ENCODE data around the gene ALG1L2. TPM values are rescaled to one million over a fixed set of nuclear protein-coding genes. Genes with fewer than 3 reads are reported as not detected.
"Not testable (repeated sequence)": the region's sequence is repeated elsewhere in the genome, so short reads cannot be mapped to it uniquely, and the experiment has no call there.

The ALG1L2 gene
- polyA plus RNA-seq, 3 donors: not detected

DNA sequence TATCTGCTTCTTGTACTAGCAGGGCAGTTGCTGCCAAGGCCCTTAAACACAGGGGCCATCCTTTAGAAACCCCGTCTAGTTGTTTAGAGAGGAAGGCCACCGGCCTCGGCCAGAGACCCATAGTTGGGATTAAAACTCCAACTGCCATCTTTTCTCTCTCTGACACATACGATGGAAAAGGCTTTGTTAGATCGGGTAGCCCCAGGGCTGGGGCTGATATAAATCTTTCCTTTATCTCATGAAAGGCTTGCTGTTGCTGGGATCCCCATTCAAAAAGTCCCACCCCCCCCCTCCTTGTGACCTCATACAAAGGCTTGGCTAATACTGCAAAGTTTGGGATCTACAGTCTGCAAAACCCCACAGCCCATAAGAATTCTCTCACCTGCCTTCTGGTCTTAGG is 63.8 kb downstream of the ALG1L2 start:
- H3K36me3 ChIP-seq (replicated peaks in 1 of 2; ENCODE audit: control insufficient read depth in 1 of 2, insufficient read depth in 2 of 2, low read length in 2 of 2); H3K9me3 Mint-ChIP-seq; H3K4me3 ChIP-seq (replicated peaks in 1 of 3; ENCODE audit: low read depth in 2 of 3, low read length in 3 of 3); H3K4me1 ChIP-seq (ENCODE audit: control insufficient read depth in 1 of 2, insufficient read depth in 2 of 2, low read length in 2 of 2); H3K9ac ChIP-seq (ENCODE audit: insufficient read depth, low read length, poor library complexity, severe bottlenecking); H3K79me2 ChIP-seq (ENCODE audit: insufficient read depth, low read length); H4K20me1 ChIP-seq (ENCODE audit: insufficient read depth, low read length); H3K27ac ChIP-seq (ENCODE audit: low read depth in 1 of 2, low read length in 2 of 2); intact Hi-C loops (cut with micrococcal nuclease); H3K4me1 Mint-ChIP-seq; H3K27me3 Mint-ChIP-seq (ENCODE audit: low read depth in 3 of 3); H3K9me3 ChIP-seq (replicated peaks in 1 of 2; ENCODE audit: control insufficient read depth in 1 of 2, insufficient read depth in 1 of 2, low read length in 2 of 2); H3K4me2 ChIP-seq (replicated peaks; ENCODE audit: extremely low read depth, low read length, poor library complexity, severe bottlenecking); H3K27me3 ChIP-seq (ENCODE audit: control insufficient read depth in 2 of 2, insufficient read depth in 2 of 2, low read length in 2 of 2); H3K4me3 Mint-ChIP-seq; DNase-seq; H3K36me3 Mint-ChIP-seq; H2AFZ ChIP-seq (ENCODE audit: insufficient read depth, low read depth, low read length, poor library complexity, severe bottlenecking); H3K27ac Mint-ChIP-seq: not testable (repeated sequence)
- whole genome bisulfite sequencing (ENCODE audit: insufficient coverage): no CpG with 5 or more reads among the region's 5 CpGs

DNA sequence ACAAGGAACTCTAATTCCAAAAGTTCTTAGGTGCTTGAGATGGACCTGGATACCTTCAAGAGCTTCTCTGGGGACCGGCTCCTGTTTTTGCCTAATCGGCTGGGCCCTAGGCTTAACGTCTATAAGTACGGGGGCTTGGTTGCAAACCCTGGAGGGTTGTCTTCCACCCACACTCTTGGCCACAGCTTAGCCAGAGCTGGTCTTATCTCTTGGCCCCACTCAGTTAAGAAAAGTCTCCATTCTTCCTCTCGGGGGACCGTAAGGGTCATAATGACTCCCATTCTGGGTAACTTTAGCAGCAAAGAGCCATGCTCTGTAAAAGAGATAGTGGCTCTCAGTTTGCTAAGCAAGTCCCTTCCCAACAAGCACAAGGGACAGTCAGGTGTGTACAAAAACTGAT is 64.8 kb downstream of the ALG1L2 start:
- H4K20me1 ChIP-seq (ENCODE audit: insufficient read depth, low read length); H3K79me2 ChIP-seq (ENCODE audit: insufficient read depth, low read length); H3K4me3 Mint-ChIP-seq; H3K4me1 ChIP-seq (ENCODE audit: control insufficient read depth in 1 of 2, insufficient read depth in 2 of 2, low read length in 2 of 2); H3K36me3 ChIP-seq (replicated peaks in 1 of 2; ENCODE audit: control insufficient read depth in 1 of 2, insufficient read depth in 2 of 2, low read length in 2 of 2); H3K27ac ChIP-seq (ENCODE audit: low read depth in 1 of 2, low read length in 2 of 2); H3K27me3 Mint-ChIP-seq (ENCODE audit: low read depth in 3 of 3); H3K36me3 Mint-ChIP-seq; H3K4me1 Mint-ChIP-seq; H3K9me3 ChIP-seq (replicated peaks in 1 of 2; ENCODE audit: control insufficient read depth in 1 of 2, insufficient read depth in 1 of 2, low read length in 2 of 2); H3K9ac ChIP-seq (ENCODE audit: insufficient read depth, low read length, poor library complexity, severe bottlenecking); intact Hi-C loops (cut with micrococcal nuclease); H2AFZ ChIP-seq (ENCODE audit: insufficient read depth, low read depth, low read length, poor library complexity, severe bottlenecking); H3K27me3 ChIP-seq (ENCODE audit: control insufficient read depth in 2 of 2, insufficient read depth in 2 of 2, low read length in 2 of 2); H3K27ac Mint-ChIP-seq; H3K4me3 ChIP-seq (replicated peaks in 1 of 3; ENCODE audit: low read depth in 2 of 3, low read length in 3 of 3); DNase-seq; H3K4me2 ChIP-seq (replicated peaks; ENCODE audit: extremely low read depth, low read length, poor library complexity, severe bottlenecking); H3K9me3 Mint-ChIP-seq: not testable (repeated sequence)
- WGBS (ENCODE audit: insufficient coverage): 87% methylated on average over 4 of the region's 6 CpGs

Other genes starting within 250 kb of the ALG1L2 start
- 10 to 100 TPM in 1 of 3 donors, 1 to 10 TPM in 2; 5.0 to 10.2 (median 5.0) TPM for gene TMCC1, start 188.1 kb upstream of the ALG1L2 start, polyA plus RNA-seq
- under 1 TPM in 1 of 3 donors, not detected in 2; 0.91 TPM for gene TRH, start 107.1 kb upstream of the ALG1L2 start, polyA plus RNA-seq